NCI-H526 treated with DMSO at 0.1 percent for 48 hours (cell line): ENCODE data around the gene SLC17A7.

Source experiments
- DNase-seq: peaks from one replicate; lab custom pipeline; 2025; lab: John Stamatoyannopoulos, UW

The SLC17A7 gene

GRCh38 chr19:49443366-49444099 lies 2.2 kb upstream of the SLC17A7 start:
- peak; percentile 92 for DNase-seq

- peak; percentile 57 for DNase-seq
Observed at GRCh38 chr19:49442771-49443365, 1.5 kb upstream of the SLC17A7 start.

- DNase-seq = no peak
Observed at GRCh38 chr19:49442354-49442753, 1.0 kb upstream of the SLC17A7 start.

- DNase-seq = no peak
Observed at GRCh38 chr19:49441960-49442350, 628 bp upstream of the SLC17A7 start.

GRCh38 chr19:49440439-49441209 lies 703 bp downstream of the SLC17A7 start:
- no peak for DNase-seq

GRCh38 chr19:49439836-49440235 lies 1.5 kb downstream of the SLC17A7 start:
- no peak for DNase-seq

- DNase-seq = no peak
Observed at GRCh38 chr19:49438261-49438660, 3.1 kb downstream of the SLC17A7 start.

- DNase-seq = no peak
Observed at GRCh38 chr19:49437231-49437630, 4.1 kb downstream of the SLC17A7 start.

- DNase-seq = no peak
Observed at GRCh38 chr19:49436381-49437017, 4.8 kb downstream of the SLC17A7 start.

GRCh38 chr19:49435670-49436069 lies 5.7 kb downstream of the SLC17A7 start:
- DNase-seq = no peak

GRCh38 chr19:49434907-49435583 lies 6.3 kb downstream of the SLC17A7 start:
- no peak for DNase-seq

- no peak for DNase-seq
Observed at GRCh38 chr19:49433240-49433901, 8.0 kb downstream of the SLC17A7 start.

GRCh38 chr19:49432141-49433073 lies 8.9 kb downstream of the SLC17A7 start:
- DNase-seq = no peak

- DNase-seq = no peak
Observed at GRCh38 chr19:49431330-49431749, 10.0 kb downstream of the SLC17A7 start.

- no peak for DNase-seq
Observed at GRCh38 chr19:49430678-49431329, 10.5 kb downstream of the SLC17A7 start.

- DNase-seq = no peak
Observed at GRCh38 chr19:49430172-49430677, 11.1 kb downstream of the SLC17A7 start.

- no peak for DNase-seq
Observed at GRCh38 chr19:49428547-49429451, 12.5 kb downstream of the SLC17A7 start.

- peak; percentile 26 for DNase-seq
Observed at GRCh38 chr19:49427855-49428546, 13.3 kb downstream of the SLC17A7 start.
